Activated CD4-positive, alpha-beta T cell treated with anti-CD3 and anti-CD28 coated beads, Interleukin-2, amount 50 U/mL, for 16 hours (primary cell): ENCODE results near the gene RS1.

Experiments used
- DNase-seq: peaks from one replicate; pipeline ENCODE4 v3.0.0-alpha.2; 2020

RS1 gene

DNA sequence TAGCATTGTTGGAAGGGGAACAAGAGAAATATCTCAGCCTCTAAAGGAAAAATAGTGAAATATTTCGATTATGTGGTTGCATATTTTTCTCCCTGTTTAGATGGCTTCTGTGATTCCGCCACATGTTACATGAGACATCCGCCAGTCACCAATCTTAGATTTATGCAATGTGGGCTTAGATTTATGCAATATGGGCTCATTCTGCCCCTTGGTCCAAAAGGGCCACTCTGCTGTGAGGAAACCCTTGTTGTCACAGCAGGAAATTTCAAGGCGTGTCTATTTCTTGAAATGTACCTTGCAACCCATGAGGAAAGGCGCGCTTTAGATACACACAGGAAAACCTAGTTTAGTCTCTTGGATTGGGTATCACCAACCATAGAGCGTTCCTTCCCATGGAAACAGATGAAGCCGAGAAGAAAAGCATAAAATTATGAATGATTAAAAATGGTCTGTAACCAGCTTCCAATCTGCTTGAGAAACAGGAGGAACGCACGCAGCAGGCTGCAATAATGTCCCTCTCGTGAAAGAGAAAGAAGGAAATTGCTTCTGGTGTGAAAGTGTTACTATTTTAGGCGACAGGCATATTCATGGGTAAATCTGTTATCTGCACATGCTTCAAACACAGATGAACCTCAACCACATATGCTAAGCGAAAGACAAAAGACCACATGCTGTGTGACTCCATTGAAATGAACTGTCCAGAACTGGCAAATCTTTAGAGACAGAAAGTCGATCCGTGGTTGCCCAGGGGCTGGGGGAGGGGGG is 3.7 kb downstream of the RS1 start:
- no peak for DNase-seq

DNA sequence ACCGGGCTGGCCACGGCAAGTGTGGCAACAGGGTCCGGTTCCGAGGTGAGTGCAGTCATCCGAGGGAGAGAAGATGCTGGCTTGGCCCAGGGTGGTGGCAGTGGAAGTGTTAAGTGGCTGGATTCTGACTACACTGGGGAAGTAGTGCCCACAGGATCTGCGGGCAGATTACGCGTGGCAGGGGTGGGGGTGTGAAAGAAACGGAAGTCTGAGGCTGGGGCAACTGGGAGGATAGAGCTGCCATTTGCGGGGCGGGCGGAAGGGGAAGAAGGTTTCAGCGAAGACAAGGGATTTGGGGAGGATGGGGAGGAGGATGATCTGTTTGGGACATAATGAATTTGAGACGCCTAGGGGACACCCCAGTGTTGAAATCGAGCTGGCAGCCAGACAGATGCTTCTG is 5.3 kb downstream of the RS1 start:
- DNase-seq: no peak

DNA sequence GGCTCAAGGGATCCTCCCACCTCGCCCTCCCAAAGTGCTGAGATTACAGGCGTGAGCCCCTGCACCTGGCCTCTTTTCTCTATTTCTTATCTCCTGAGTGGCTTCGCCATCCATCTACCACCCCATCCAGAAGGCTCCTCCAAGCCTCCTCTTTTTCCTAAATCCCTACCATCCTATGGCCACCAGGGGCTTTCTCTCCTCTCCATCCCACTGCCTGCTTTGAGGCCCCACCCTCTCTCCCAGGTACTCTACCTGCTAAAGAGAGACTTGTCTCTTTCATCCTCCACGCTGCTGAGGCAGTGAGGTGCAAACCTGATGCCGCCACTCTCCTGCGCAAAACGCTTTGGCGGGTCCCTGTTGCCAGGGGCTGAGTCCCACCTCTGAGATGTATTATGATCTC is 7.0 kb downstream of the RS1 start:
- DNase-seq: no peak

DNA sequence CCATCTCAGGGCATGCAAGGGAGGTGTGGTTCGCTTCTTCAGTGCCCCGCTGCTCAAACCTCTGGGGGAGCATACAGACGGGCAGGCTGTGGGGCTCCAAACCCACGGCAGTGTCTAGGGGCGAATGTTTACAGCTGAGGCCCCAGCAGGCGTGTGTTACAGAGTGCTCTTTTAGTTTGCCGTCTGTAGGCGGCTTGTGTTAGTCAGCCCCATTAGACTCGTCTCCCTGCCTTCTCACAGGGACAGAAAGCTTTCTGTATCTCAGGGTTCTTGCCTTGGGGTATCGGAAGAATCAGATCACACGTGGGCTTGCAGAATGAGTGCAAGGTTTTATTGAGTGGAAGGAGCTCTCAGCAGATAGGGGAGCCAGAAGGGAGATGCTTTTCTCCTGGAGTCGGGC is 10.6 kb downstream of the RS1 start:
- DNase-seq: no peak

DNA sequence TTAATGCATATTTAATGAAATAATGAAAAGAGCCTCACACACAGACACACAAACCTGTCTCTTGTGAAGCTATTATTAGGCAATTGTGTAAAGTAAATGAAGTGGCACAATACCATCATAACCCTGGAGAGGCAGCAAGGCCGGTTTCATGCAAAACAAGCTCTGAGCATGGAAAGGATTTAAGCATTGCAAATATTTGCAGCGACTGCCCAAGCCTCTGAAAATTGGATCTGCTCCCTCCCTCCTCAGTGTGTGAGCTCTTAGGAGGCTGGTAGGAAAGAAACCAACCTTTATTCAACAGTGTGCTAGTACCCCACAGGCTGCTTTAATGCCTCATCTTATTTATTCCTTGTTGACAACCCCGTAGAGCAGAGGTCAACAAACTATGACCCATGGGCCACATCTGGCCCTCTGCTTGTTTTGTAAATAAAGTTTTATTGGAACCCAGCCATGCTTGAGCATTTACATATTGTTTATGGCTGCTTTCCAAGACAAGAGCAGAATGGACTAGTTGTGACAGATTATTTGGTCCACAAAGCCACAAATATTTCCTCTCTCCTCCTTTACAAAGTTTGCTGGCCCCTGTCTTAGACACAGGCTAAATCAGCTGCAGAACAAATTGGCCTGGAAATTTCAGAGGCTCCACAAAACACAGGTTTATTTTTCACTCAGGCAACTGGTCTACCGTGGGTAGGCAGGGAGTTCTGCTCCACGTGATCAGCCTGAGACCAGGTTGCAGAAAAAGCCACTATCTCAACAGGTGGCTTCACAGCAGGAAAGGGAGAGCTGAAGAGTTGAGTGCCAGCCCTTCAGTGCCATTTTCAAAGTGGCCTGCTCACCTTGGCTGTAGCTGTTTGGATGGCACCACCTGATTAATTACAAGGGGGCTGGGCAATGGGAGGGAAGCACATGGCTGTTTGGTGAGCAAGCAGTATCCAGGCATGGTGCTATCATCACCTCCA is 16.8 kb downstream of the RS1 start:
- DNase-seq: no peak

DNA sequence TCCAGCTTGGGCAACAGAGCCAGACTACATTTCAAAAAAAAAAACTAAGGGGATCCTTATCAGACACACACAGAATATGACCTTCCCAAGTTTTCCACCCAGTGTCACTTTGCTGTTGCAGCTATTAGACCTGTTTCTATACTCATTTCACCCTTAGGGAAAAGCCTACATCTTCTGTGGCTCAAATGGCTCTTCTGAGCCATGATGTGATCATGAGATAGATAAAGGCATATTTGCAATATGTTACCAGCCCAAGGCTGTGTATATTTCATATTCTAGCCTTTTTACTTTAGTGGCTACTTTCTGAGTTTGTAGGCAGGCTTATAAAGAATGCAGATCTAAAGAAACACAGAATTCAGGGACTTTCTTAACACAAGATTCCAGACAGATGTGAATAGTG is 19.3 kb downstream of the RS1 start:
- DNase-seq: no peak

DNA sequence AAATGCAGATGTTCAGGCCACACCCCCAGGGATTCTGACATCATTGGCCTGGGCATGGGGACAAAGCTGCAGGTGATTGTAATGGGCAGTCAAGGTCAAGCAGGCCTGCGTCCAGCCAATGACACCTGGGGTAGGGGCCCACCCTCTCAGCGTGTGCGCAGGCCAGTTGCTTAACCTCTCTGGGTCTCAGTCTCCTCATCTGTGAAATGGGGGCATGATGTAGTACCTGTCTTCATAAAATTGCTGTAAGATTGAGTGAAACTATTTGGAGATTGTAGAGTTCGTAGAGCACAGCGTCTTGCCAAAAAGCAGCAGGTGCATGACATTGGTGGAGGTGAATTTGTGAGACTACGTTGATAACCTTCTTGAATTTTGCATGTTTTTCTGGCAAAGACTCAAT is 21.2 kb downstream of the RS1 start:
- no peak for DNase-seq

DNA sequence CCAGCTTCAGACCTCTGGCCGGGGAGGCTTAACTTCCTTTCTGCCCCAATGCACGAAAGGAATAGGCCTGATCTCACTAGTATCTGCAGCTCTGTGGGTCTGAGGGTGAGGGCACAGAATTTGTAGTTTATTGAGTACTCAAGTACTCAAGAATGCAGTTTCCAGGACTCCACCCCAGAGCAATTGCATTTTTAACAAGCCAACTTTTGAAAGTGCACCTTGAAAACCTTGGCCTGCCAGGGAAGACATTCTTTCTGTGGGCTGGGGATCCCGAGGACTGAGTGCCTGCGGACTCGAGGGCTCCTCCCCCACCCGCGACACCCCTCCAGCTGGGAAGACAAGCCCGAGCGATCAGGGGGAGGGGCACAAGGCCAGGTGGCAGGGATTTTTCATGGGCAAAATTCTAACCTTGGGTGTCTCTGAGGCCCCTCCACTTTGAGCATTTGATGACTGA is 22.4 kb downstream of the RS1 start:
- DNase-seq: no peak

DNA sequence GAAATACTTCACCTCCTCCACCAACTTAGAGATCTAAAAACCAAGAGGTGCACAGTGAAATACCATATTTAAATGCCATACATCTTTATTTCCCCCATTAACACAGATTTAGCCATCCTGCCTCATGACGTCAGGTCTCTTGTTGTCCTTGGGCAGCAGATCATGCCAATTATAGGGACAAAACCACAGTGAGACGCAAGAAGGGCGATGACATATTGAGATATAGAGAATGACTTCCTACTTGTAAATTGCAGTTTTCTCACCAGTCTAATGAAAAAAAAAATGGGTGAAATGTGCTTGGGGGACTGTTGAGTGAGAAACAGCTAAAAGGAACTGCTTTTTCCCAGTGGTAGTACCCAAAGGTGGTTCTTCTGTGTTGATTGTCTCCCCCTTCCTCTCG is 24.3 kb downstream of the RS1 start:
- no peak for DNase-seq

DNA sequence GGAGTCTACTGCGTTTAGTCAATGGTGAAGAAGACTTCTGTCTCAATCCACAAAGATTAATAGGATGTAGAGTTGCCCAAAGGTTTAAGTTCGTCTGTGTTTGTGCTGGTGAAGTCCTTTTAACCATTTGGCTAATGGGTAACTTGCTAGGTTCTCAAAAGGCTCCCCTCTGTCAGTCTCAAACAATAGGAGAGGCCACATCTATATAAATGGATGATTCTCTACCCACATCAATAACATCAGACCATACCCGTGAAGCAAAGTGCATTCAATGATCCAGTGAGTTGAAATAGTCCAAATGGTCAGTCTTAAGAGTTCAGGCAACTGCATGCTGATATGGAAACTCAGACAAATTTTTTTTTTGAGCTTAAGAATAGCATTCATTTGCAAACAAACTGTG is 28.1 kb downstream of the RS1 start:
- no peak for DNase-seq

DNA sequence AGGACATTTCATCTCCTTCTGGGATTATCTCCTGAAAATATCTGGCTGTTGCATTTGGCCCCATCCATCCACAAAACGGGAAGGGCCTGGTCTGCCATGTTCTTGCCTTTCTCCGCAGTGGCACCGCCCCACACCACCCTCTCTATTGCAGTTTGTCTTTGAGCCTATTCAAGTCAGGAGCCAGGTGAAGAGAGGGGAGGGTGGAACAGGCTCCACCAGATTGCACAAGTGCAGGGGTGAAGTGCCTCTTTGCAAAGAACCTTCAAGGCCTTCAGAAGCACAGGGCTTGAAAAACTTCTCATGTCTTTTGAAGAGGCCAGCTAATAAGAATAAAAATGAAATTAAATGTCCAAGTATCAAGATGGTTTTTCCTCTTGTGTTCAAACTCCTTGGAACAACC is 28.7 kb downstream of the RS1 start:
- DNase-seq: no peak

DNA sequence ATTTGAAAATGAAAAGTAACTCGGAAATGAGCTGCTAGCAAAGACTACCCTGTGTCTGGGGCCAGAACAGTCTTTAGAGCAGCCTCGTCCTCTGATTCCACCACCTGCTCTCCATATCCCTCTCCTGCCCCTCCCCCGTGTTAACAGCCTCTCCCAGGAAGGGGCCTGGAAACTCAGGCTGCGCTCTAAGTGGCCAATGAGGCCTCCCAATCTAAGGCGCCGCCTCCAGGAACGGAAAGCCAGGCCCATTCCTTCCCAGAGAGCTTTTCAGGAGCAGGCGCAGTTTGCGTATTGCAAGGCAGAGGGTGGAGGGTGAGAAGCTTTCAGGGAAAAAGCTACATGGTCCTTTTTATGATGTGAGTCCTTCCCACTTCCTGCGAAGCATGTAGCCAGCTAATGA is 31.2 kb downstream of the RS1 start:
- no peak for DNase-seq

DNA sequence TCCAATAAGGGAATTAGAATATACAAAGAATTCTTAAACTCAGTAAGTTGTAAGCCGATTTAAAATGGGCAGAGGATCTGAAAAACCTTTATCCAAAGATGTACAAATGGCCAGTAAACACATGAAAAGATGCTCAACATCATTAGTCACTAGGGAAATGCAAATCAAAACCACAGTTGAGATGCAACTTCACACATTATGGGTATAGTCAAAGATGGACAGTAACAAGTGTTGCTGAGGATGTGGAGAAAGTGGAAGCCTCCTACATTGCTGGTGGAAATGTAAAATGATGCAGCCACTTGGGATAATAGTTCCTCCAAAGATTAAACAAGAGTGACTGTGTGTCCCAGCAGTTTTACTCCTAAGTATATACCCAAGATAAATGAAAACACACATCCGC is 32.6 kb downstream of the RS1 start:
- DNase-seq: no peak

DNA sequence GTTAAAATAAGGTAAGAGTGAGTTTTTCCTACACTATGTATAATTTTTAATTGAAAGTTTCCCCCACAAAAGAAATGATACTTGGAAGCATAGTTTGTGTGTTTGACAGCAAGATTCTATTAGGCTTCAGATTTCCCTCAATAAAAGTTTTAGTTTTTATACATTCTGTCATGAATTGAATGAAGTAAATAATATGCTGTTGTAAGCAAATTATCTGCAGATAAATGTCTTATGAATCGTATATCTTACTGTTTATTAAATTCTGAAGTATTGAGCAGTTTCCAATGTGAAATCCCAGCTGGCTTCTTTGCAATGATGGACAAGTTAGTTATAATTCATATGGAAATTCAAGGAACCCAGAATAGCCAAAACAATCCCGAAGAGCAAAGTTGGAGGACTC is 33.5 kb downstream of the RS1 start:
- no peak for DNase-seq

DNA sequence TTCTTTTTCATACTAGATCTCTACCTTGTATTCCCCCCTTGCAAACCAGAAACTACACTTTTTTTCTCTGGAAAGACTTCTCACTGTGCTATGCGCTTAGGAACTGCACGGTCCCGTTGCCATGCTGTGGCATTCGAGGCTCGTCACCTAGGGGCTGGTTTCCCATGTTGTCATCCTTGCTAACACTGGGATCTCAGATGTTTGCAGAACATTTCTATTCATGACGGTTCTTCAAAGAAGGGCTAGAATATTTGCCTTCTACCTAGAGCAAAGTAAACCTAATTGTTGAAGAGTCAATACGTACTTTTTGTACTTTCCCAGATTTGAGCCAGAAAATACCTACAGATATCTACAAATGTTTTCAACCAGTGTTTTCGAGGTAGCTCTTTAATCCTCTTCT is 41.0 kb downstream of the RS1 start:
- no peak for DNase-seq

DNA sequence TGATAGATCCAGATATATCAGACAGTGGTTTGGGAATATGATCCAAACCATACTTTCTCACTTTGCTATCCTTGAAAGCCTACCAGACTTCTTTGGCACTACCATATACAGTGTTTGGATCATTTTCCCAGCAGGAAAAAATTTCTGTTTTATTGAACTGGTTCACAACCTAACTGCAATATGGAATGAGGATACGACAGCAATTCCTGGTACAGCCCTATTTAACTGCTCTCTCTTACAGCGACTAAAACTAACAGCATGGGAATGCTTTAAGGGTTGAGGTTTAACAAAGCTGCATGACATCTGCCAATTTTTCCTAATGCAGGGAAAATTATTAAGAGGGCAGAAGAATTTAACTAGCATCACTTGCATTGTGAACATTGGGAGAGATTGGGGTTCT is 47.3 kb downstream of the RS1 start:
- DNase-seq: no peak

DNA sequence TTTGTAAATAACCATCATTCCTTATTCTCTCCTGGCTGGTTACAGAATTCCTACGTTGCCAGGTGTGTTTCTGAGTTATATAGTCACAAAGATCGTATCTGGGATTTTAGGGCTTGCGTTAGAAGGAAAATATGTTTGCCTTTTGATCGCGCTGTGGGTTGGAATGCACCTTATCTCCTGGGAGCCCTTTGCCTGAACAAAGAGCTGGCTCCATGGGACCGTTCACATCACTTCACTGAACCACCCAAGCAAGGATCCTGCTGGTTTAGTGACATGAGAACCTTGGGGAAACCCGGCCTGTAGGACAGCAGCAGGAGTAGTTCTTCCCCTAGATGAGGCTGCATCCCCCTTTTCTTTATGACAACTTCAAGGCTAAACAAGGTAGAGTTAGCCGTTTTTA is 51.6 kb downstream of the RS1 start:
- no peak for DNase-seq

DNA sequence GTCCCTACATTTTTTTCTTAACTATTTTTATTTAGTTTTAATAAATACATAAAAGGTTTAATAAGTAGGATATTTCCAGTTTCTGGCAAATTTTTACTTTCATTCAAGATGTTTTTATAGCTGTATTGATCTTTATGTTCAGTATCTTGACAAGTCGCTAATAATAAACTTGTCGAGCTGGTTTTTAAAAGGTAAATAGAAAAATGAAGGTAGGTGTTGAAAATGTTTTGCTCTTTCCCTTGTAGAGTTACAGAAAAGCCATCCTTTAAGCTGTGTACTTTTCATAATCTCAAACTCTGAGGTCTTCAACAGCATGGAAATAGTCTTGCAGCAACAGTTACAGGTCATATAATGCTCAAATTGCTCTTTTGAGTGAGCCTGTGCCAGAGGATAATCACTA is 52.6 kb downstream of the RS1 start:
- DNase-seq: no peak

DNA sequence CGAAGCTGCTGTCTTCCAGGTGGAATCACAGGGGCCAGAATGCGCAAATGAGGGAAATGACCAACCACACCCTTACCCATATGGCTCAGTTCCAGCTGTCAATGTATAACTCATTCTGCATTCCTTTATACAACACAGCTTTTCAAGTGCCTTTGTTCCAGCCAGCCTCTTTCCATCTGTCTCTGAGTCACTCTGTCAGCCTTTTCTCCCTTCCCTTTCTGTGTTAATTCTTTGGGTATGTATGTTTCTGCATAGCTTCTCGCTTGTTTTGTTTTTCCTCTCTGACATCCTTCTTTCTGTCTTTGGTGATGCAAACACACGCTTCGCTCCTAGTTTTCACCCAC is 54.5 kb downstream of the RS1 start:
- DNase-seq: no peak

DNA sequence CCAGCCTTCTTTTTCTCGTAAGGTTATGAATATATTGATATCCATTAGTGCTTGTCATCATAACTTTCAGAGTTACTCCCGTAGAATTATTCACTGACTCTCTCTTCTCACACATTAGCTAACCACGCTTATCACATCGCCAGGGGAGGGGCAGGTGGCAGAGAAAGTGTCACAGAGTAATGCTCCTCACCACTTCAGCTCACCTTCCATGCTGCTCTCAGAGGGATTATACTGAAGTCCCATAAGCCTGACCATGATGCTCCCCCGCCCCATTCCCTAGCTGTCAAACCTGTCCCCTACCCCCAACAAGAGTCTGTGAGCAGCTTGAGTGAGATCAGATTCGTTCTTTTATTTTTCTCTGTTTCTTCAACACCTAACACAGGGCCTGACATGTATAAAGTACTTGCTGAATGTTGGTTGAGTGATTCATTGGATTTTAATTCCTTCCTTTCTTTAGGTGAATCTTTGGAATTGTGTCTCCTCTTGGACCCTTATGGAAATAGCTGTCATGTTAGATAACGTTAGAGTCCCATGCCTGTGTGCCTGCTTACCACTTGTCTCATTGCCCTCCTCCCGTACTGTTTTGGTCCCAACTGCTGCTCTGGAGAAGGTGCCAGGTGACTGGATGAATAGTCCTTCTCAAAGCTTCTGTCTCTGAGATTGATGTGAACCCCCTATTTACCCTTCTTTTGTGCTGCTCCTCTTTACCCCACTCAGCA is 55.1 kb downstream of the RS1 start:
- no peak for DNase-seq

DNA sequence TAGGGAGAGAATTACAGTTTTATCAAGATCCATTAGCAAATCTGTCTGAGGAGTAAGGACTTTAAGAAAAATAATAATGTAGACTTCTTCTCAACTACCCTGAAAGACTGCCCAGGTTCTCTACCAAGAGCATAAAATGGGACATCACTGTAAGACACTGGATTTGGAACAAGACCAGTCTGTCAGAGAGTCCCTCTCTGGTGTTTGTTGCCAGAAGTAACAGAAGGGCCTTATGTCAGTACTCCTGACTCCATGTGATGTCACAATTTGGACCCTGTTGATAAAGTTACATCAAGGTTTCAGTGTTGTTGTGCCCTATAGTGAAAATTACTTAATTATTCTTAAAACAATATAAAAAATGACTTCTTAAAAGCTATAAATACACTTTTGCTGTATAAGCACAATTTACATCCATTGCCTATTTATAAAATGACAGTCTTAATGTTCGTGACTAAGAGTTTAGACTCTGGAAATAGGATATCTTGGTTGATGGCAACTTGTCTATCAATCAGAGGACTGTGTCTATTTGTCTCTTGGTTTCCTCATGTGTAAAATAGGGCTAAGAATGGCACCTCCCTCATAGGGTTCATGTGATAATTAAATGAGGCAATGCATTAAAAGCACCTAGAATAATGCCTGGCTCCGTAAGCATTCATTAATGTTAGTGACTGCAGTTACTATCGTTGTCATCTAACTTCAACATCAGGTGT is 57.8 kb downstream of the RS1 start:
- no peak for DNase-seq

DNA sequence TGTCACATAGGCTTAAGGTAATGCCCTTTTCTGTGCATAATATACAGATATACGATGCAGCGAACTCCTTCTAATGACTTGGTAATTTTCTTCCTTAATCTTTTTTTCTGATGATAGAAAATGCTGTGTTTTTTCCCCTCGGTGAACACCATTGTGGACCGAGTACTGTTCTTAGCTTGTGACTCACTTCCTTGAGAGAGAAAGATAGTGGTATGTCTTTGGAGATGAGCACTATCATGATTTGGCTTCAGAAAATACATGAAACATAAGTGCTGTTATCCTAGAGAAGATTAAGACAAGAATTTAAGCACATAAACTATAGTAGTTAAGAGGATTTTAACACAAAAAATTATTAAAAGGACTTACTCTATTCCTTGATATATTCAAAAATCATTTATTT is 63.9 kb downstream of the RS1 start:
- no peak for DNase-seq

DNA sequence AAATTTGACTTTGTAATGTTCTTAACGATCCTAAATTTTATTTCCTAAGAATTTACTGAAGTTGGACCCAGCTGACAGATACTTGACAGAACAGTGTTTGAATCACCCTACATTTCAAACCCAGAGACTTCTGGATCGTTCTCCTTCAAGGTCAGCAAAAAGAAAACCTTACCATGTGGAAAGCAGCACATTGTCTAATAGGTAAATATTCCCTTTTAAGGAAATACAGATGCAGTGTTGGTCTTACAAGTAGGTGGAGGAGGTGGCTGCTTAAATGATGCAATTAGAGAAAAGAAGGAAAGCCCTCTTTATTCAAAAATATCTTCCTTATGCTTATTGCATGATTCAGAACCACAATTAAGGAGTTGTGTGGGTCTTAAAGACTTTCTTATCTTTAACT is 73.5 kb downstream of the RS1 start:
- no peak for DNase-seq
